HG03342 (cell line): ENCODE results near the gene FAM131A.

ENCODE experiments used
- ATAC-seq: cut with Tn5 transposase; IDR thresholded peaks from one replicate; pipeline ENCODE4 v1.9.1; 2021; ENCODE audit warnings: mild to moderate bottlenecking, moderate library complexity; ENCODE audit not compliant: unreplicated experiment

Gene FAM131A, protein sequence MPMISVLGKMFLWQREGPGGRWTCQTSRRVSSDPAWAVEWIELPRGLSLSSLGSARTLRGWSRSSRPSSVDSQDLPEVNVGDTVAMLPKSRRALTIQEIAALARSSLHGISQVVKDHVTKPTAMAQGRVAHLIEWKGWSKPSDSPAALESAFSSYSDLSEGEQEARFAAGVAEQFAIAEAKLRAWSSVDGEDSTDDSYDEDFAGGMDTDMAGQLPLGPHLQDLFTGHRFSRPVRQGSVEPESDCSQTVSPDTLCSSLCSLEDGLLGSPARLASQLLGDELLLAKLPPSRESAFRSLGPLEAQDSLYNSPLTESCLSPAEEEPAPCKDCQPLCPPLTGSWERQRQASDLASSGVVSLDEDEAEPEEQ

DNA sequence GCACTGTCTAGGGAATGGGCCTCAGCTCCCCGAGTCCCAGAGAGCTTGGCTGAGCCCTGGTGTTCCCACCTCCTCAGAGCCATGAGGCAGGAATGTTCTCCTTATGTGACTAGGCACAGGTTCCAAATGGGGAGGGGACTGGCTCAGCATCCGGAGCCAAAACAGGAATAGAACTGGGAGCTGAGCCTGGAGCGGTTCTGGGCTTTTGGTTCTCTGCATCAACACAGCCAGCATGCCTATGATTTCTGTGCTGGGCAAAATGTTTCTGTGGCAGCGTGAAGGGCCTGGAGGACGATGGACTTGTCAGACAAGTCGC lies at the start of gene FAM131A:
TSS of gene FAM131A (plus strand) at position 202 of the 316 bp plus-strand sequence. CDS start at position 233, 31 bp downstream.
- no peak for ATAC-seq

DNA sequence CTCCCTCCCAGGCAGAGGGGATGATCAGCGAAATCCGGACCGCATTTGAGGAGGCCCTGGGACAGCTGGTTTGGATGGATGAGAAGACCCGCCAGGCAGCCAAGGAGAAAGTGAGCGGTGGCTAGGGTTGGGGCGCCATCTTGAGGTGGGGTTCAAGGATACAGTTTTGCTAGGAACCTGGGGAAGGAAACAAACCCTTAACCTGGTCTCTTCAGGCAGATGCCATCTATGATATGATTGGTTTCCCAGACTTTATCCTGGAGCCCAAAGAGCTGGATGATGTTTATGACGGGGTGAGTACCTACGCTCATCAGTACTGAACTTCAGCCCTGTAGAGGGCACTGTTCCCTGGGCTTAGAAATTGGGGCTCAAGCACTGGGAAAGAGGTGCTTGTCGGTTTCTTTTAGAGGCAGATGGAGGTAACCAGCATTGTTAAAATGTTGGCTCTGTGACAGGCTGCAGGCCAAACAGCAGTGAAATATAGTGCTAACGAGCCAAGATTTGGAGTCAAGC lies 47.9 kb upstream of the FAM131A start:
- ATAC-seq, result no peak

DNA sequence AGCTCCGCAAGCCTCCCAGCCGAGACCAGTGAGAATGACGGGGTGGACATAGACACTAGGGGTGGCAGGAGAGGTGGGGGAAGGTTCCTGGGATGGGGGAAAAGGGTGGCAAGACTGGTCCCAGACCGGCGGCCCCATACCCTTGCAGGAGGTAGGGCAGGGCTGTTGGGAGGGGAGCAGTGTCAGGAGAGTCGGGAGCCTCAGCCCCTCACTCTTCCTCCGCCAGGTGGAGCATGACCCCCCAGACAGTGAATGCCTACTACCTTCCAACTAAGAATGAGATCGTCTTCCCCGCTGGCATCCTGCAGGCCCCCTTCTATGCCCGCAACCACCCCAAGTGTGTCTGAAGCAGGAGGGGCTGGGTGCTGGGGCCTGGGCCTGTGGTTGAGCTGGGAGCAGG lies 47.1 kb upstream of the FAM131A start:
- ATAC-seq, result no peak

DNA sequence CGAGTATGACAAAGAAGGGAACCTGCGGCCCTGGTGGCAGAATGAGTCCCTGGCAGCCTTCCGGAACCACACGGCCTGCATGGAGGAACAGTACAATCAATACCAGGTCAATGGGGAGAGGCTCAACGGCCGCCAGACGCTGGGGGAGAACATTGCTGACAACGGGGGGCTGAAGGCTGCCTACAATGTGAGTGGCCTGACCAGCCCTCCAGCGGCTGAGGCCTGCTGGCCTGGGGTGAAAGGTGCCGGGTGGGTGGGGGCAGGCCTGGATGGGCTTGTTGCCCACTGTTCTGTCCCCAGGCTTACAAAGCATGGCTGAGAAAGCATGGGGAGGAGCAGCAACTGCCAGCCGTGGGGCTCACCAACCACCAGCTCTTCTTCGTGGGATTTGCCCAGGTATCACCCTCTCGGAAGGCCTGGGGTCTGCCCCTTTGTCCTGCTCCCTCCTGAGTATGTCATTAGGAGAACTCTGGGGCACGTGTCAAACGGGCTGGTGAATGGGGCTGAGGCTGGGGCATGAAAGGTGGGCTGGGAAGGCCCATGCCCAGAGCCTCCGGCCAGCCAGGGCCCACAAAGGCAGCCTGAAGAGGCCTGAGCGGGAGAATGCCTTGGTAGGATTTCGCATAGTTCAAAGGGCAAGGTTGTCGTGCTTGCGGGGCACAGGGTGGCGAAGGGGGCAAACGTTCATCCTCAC lies 46.2 kb upstream of the FAM131A start:
- ATAC-seq, result no peak

DNA sequence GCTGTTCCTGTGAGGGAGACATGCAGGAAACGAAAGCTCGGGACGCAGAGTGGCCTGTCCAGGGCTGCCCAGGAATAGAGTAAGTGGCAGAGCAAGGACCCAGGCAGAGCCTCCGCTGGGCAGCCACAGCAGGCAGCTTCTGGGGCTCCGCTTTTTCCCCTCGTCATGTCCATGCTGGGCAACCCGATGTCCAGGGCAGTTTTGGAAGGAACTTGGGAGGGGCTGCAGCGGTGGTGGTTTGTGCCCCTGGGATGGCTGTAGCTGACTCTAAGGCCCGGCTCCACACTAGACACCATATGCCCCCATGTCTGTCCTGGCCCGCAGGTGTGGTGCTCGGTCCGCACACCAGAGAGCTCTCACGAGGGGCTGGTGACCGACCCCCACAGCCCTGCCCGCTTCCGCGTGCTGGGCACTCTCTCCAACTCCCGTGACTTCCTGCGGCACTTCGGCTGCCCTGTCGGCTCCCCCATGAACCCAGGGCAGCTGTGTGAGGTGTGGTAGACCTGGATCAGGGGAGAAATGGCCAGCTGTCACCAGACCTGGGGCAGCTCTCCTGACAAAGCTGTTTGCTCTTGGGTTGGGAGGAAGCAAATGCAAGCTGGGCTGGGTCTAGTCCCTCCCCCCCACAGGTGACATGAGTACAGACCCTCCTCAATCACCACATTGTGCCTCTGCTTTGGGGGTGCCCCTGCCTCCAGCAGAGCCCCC lies 45.5 kb upstream of the FAM131A start:
- no peak for ATAC-seq

DNA sequence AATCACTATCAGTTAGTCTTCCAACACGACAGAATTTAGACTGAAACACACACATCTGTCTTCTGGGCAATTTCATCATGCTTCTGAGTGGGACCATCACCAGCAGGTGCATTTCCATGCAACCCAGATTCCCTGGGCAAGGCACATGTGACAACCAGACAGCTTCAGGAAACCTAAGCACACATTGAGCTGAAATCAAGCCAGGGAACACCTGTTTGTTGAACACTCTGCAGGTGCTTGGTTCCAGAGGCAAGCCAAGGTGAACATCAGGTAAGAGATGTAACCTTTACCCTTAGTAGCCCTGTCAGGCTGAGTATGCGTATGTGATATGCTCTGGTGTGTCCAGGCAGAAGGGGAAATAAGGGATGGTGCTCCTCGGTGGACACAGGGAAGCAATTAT lies 41.6 kb upstream of the FAM131A start:
- no peak for ATAC-seq

DNA sequence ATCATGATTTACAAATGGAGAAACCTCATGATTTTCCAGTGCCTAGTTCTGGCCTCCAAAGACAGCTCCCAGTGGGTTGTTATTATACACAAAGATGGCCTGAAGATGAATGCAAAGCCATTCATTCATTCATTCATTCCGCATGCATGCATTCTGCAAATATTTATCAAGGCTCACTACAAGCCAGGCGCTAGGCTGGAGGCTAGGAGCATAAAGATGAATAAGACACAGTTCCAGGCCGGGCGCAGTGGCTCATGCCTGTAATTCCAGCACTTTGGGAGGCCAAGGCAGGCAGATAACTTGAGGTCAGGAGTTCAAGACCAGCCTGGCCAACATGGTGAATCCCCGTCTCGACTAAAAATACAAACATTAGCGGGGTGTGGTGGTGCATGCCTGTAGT lies 40.8 kb upstream of the FAM131A start:
- ATAC-seq, result no peak

DNA sequence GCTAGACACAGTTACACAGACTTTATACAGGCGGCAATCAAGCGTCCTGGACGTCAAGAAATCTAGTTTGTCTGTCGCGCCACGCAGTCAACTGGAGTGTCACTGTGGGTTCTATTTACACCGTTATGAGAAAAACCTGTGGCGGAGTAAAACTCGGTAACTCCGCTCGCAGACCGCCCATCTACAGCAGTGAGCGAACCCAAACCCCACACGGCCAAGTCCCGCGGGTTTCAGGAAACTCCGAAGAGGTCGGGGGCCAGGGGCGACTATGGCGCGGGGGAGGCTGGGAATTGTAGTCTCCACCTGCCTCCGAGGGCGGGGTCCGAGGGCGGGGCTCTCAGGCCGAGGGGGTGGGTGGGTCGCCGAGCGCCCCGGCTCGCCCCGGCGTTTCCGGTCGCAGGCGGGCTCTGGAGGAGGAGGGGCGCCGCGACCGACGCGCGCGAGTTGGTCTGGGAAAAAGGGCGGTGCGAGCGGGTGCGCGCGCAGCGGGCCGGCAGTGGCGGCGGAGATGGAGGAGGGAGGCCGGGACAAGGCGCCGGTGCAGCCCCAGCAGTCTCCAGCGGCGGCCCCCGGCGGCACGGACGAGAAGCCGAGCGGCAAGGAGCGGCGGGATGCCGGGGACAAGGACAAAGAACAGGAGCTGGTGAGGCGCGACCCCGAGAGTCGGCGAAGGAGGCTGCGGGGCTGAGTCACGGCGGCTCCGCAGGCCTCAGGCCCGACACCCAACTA lies 38.5 kb upstream of the FAM131A start, which contains the start of gene PSMD2:
TSS of gene PSMD2 (plus strand) at position 483 of the 729 bp plus-strand sequence. CDS start at position 509, 26 bp downstream.
- peak; percentile 92 for ATAC-seq

DNA sequence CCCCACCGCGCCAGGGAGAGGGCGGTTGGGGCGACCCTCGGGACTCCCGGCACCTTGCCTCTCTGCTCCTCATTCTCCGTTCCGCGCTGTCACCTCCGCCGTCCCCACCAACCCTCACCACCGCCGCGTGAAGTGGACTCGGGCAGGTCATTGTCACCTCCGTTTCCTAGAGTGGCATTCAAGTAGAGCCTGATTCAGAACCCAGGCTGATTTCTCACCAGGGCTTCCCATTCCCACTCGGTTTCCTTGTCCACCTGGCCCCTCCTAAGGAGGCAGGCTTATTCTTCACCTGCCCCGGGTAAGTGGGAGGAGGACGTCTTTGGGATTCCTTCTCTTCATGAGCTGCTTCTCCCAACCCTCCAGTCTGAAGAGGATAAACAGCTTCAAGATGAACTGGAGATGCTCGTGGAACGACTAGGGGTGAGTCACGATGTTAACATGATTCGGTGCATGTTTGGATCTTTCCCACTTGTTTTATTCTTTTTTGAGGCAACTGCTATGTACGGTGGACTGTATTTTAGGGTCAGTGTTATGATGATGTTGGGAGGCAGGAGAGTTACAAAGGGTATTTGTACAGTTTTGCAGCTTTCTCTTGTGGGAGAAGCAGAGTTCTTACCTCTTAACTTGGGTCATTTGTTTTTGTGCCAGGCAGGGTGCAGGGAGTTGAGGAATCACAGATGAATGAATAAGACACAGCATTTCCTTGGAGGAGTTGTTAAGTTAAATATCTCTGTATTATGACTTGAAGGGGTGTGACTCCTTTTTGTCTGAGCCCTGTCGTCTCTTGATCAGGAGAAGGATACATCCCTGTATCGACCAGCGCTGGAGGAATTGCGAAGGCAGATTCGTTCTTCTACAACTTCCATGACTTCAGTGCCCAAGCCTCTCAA lies 37.7 kb upstream of the FAM131A start:
- ATAC-seq, result no peak

DNA sequence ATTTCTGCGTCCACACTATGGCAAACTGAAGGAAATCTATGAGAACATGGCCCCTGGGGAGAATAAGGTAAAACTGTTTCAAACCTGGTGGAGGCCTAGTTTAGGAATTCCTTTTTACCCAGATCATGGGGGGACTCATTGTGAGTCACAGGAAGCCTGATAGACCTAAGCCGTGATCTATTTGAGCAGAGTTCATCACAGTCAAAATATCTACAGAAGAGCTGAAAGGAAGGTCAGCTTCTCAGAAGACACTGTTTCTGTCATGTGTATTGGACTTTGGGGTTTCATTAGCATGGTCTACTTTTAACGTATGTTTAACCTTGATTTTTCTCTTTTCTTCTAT lies 37.1 kb upstream of the FAM131A start:
- ATAC-seq, result no peak

DNA sequence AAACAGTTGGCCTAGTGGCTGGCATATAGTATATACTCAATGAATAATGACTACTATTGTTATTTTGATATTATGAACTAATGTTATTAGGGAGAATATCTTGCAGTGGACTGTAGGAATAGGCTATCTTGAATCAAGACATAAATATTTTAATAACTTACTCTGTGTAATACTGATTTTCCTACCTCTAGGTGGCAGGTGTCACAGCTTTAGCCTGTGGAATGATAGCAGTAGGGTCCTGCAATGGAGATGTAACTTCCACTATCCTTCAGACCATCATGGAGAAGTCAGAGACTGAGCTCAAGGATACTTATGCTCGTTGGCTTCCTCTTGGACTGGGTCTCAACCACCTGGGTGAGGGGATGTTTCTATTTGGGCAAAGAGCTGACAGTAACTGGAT lies 31.8 kb upstream of the FAM131A start:
- no peak for ATAC-seq

DNA sequence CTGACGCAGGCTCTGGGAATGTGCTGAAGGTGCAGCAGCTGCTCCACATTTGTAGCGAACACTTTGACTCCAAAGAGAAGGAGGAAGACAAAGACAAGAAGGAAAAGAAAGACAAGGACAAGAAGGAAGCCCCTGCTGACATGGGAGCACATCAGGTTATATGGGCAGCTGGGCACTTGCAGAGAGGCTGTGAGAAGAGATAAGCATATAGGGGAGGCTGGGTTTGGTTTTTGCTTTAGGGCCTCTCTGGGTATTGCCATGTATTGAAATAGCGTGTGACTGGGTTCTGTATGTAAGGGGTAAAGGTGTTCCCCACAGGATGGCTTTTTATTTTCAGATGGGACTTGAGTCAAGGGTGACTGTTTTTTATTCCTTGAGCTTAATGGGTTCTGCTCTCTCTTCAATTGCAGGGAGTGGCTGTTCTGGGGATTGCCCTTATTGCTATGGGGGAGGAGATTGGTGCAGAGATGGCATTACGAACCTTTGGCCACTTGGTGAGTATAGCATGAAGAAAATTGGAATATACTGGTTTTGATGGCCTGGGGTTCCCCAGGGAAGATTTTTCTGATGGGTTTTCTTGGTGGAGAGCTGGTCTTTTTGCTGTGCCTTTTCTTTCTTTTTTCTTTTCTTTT lies 30.9 kb upstream of the FAM131A start:
- no peak for ATAC-seq

DNA sequence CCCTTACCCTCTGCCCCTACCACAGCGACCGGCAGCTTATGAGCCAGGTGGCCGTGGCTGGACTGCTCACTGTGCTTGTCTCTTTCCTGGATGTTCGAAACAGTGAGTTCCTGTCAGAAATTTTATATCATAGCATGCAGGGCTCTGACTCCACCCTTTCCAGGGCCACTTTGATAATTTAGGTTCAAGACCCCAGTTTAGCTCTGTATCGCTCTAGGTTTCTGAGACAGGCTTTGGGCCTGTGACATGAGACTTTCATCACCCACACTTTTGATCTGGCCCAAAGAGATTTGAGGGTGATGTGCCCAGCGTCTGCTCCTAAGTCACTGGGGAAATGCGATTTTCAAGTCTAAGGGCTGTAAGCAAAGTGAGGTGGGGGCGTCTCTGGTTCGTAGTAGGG lies 29.5 kb upstream of the FAM131A start:
- ATAC-seq, result no peak

DNA sequence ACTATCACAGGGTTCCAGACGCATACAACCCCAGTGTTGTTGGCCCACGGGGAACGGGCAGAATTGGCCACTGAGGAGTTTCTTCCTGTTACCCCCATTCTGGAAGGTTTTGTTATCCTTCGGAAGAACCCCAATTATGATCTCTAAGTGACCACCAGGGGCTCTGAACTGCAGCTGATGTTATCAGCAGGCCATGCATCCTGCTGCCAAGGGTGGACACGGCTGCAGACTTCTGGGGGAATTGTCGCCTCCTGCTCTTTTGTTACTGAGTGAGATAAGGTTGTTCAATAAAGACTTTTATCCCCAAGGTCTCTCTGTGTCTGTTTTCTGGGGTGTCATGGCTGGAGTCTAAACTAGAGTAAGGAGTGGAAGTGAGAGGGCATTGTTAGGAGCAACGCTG lies 28.7 kb upstream of the FAM131A start:
- no peak for ATAC-seq

DNA sequence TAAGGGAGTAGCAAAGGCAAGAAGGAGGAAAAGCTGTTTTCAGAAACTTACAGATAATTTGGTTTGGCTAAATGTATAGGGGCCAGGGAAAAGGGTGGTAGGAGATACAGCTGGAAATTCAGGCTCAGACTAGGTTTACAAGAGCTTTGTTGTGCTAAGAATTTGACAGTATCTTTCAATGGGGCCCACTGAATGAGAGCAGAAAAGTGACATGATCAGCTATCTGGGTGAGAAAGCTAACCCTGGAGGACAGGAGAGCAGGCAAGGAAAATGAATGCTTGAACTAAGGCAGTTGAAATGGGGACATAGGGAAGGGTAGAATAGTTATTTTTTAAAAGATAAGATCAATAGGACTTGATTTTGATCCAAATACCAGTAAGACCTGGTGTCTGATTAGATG lies 25.8 kb upstream of the FAM131A start:
- ATAC-seq, result no peak

DNA sequence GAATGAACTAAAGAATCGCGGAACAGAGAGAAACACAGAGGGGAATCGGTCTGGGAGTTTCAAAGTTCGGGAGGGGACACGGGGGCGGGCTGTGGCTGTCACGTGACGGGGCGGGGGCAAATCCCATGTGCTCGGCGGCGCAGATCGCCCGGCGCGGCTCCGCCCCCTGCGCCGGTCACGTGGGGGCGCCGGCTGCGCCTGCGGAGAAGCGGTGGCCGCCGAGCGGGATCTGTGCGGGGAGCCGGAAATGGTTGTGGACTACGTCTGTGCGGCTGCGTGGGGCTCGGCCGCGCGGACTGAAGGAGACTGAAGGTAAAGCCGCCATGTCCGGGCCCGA lies 23.1 kb upstream of the FAM131A start, which contains the start of gene EIF4G1:
TSS of gene EIF4G1 (plus strand) at position 244 of the 337 bp plus-strand sequence. CDS start 1,191 bp downstream, outside the sequence.
- peak; percentile 86 for ATAC-seq

DNA sequence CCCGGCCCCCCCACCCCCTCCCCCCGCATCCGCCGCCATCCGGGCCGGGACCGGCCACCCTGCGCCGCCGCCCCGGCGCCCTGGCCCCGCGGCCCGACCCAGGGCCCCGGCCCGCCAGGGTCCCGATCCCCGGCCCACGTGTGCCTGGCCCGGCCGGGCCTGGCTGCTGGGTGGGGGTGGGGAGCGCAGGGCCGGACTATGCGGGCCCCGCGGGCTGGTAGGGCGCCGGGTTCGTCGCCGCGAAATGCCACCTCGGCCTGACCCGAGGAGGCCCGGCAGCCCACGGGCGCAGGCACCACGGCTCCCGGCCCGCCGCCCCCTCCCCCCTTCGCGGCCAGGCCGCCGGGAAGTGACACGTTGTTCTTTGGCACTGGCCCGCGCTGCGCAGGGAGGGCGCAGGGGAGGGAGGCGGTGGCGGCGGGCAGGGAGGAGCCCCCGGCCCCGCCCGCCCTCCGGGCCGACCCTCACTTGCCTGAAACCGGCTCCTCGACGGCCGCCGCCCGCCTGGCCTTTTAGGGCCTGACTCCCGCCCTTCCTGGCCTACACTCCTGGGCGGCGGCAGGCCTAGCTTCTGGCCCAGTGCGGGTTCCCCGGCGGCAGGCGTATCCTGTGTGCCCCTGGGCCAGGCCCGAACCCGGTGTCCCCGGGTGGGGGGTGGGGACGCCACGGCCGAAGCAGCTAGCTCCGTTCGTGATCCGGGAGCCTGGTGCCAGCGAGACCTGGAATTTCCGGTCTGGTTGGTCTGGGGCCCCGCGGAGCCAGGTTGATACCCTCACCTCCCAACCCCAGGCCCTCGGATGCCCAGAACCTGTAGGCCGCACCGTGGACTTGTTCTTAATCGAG lies 22.5 kb upstream of the FAM131A start:
- peak; percentile 41 for ATAC-seq

DNA sequence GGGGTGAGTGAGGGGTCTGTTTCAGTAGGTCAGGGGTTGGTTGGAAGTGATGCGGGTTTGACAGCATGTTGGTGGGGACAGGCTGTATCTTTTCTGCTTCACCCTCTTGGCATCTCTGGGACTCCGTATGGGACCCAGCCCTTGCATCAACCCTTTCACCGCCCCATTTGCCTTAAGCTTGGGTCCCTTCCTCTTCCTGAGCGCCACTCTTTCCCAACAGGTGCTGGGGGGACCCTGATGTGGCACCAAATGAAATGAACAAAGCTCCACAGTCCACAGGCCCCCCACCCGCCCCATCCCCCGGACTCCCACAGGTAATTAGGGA lies 21.9 kb upstream of the FAM131A start:
- ATAC-seq, result peak; percentile 4
